ENCODE results near the gene SAXO2. TPM values are rescaled to one million over a fixed set of nuclear protein-coding genes. Genes with fewer than 3 reads are reported as not detected.
"Not testable (repeated sequence)": the region's sequence is repeated elsewhere in the genome, so short reads cannot be mapped to it uniquely, and the experiment has no call there.

Gene SAXO2
- total RNA-seq, 5 donors from 2014 or later (not counting 1 experiment from before 2014, with no cell fraction given): 0.56 to 19.6 (median 2.1) TPM

DNA sequence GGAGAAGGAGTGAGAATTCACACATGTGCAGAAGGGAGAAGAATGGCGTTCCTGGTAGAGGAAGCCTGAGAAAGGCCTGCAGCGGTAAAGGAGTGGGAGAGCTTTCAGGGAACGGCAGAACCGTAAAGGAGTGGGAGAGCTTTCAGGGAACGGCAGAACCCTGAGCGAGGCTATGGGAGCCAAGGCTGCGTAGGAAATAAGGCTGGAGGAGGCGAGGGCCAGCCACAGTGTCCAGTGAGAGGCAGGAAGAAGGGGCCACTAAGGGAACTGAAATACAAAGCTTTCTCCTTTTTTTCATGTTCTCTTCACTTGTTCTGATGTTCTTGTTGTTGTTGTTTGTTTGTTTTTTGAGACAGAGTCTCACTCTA is 45.1 kb downstream of the SAXO2 start:
- no peaks in the 10 kb centered on the region for H3K27me3 Mint-ChIP-seq
- peaks cover 0 to 2% of the 10 kb centered on the region in 2 experiments for H3K27me3 ChIP-seq (replicated peaks in 1 of 2; ENCODE audit: control insufficient read depth in 2 of 2, extremely low read depth in 1 of 2, insufficient read depth in 2 of 2, low read length in 1 of 2)
- H3K4me1 ChIP-seq (ENCODE audit: control insufficient read depth in 1 of 2, extremely low read depth in 1 of 2, insufficient read depth in 2 of 2, low read length in 2 of 2): peaks cover 0 to 4% of the 10 kb centered on the region in 2 experiments
- H3K4me3 ChIP-seq (ENCODE audit: control insufficient read depth in 1 of 2, extremely low read depth in 1 of 2, low read length in 1 of 2): no peak overlapping the region
- ChIA-PET CTCF (no interaction called here), POLR2A (no interaction called here)
- no peak overlapping the region for H3K27ac ChIP-seq (ENCODE audit: low read length)
- ATAC-seq (replicated peaks in 1 of 4) (no peak), DNase-seq (no peak)
- peaks cover 5% of the 10 kb centered on the region for H3K36me3 Mint-ChIP-seq
- H3K4me1 Mint-ChIP-seq: peaks cover 0 to 11% (median 10%) of the 10 kb centered on the region in 3 donors
- H3K4me3 Mint-ChIP-seq: no peak overlapping the region
- H3K36me3 ChIP-seq (ENCODE audit: control insufficient read depth in 2 of 2, extremely low read depth in 1 of 2, insufficient read depth in 1 of 2, low read length in 1 of 2): peaks cover 0 to 6% of the 10 kb centered on the region in 2 donors
- WGBS (ENCODE audit: insufficient coverage): 100% methylated on average over 2 of the region's 8 CpGs
- H3K9me3 ChIP-seq: no peaks in the 10 kb centered on the region
- H3K9me3 Mint-ChIP-seq: peaks cover 0 to 6% (median 6%) of the 10 kb centered on the region in 3 donors
- H3K27ac Mint-ChIP-seq: no peak overlapping the region

DNA sequence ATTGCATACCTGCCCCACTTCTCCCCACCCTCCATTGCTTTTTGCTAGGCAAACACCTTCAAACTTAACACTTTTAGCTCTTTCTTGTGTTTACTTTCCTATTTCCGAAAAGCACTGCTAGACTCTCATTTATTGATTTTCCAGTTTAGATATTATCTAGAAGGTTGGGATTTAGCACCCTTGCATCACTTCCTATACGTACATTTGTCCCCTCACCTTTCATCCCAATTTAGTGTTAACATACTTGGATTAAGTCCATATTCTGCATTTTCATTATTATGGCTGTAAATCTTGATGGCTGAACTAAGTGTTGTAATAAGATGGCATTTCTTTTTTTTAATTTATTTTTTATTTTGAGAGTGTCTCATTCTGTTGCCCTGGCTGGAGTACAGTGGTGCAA is 47.2 kb downstream of the SAXO2 start:
- DNase-seq (no peak), ATAC-seq (replicated peaks in 1 of 4) (no peak)
- no peak overlapping the region for H3K4me3 ChIP-seq (ENCODE audit: control insufficient read depth in 1 of 2, extremely low read depth in 1 of 2, low read length in 1 of 2)
- no peak overlapping the region for H3K27ac ChIP-seq (ENCODE audit: low read length)
- peaks cover 0 to 2% of the 10 kb centered on the region in 2 experiments for H3K27me3 ChIP-seq (replicated peaks in 1 of 2; ENCODE audit: control insufficient read depth in 2 of 2, extremely low read depth in 1 of 2, insufficient read depth in 2 of 2, low read length in 1 of 2)
- H3K27ac Mint-ChIP-seq: no peak overlapping the region
- H3K9me3 Mint-ChIP-seq: peaks cover 0 to 6% (median 6%) of the 10 kb centered on the region in 3 donors
- no peaks in the 10 kb centered on the region for H3K27me3 Mint-ChIP-seq
- H3K4me3 Mint-ChIP-seq: no peak overlapping the region
- H3K36me3 Mint-ChIP-seq: peaks cover 5% of the 10 kb centered on the region
- H3K4me1 Mint-ChIP-seq: peaks cover 0 to 6% (median 6%) of the 10 kb centered on the region in 3 donors
- POLR2A ChIA-PET: no interaction called here
- WGBS (ENCODE audit: insufficient coverage): no CpG with 5 or more reads among the region's 2 CpGs
- H3K36me3 ChIP-seq (ENCODE audit: control insufficient read depth in 2 of 2, extremely low read depth in 1 of 2, insufficient read depth in 1 of 2, low read length in 1 of 2): peaks cover 0 to 6% of the 10 kb centered on the region in 2 donors
- no peaks in the 10 kb centered on the region for H3K9me3 ChIP-seq
- H3K4me1 ChIP-seq (ENCODE audit: control insufficient read depth in 1 of 2, extremely low read depth in 1 of 2, insufficient read depth in 2 of 2, low read length in 2 of 2): peaks cover 0 to under 1% of the 10 kb centered on the region in 2 experiments
- CTCF ChIA-PET: interaction anchor here in 1 of 2 donors (0.8 kb wide), 1 partner anchor 27 kb away, joined by 4 read pairs; no protein-coding TSS in a partner anchor

- CTCF ChIA-PET; ATAC-seq (replicated peaks in 1 of 4); POLR2A ChIA-PET: not testable (repeated sequence)
Measured at GRCh38 chr15:82311321-82311720, 48.7 kb downstream of the SAXO2 start.

DNA sequence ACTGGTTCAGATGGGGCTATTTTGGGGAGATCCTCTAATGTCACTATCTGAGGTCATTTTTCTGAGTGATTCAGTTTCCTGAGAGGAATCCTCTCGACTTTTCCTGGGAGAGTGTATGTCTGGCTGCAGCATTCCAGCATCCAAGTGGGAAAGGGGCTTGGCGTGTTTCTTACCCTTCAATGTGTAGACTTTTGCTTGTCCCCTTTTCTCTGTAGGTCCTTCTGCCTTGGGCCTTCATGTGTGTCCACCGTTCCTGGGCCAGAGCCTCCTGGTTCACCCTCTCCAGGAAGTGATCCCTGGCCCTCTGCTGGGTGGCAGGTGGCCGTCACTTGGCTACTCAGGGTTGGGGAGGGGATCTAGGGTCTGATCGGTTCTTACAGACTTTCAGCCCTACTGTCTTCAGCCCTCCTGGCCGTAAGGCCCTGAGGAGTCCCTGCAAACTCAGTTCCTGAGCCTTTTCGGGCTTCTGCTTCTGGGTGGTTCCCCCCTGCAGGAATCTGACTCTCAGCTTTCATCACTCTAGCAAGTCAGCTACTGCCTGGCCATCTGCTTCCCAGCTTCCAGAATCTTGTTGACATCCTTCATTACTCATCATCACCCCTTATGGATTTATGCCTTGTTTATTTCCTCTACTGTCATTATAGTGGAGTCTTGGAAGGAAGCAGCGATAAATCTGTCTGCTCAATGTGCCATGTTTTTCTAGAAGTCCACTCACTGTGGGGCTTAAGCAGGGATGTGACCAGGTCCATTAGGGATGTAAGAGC is 50.1 kb downstream of the SAXO2 start:
- Mint-ChIP-seq H3K27ac (no peak overlapping the region), H3K4me1 (no peaks in the 10 kb centered on the region), H3K4me3 (no peak overlapping the region), H3K27me3 (no peaks in the 10 kb centered on the region), H3K9me3 (peaks cover 0 to 6% (median 6%) of the 10 kb centered on the region in 3 donors), H3K36me3 (peaks cover 5% of the 10 kb centered on the region)
- no peak for DNase-seq
- POLR2A ChIA-PET: no interaction called here
- ATAC-seq (replicated peaks in 1 of 4): no peak
- WGBS (ENCODE audit: insufficient coverage): 83% methylated on average over 4 of the region's 8 CpGs
- no peaks in the 10 kb centered on the region for H3K36me3 ChIP-seq (ENCODE audit: control insufficient read depth in 2 of 2, extremely low read depth in 1 of 2, insufficient read depth in 1 of 2, low read length in 1 of 2)
- no peaks in the 10 kb centered on the region for H3K9me3 ChIP-seq
- no peak overlapping the region for H3K27ac ChIP-seq (ENCODE audit: low read length)
- peaks cover 0 to 4% of the 10 kb centered on the region in 2 experiments for H3K27me3 ChIP-seq (replicated peaks in 1 of 2; ENCODE audit: control insufficient read depth in 2 of 2, extremely low read depth in 1 of 2, insufficient read depth in 2 of 2, low read length in 1 of 2)
- no peak overlapping the region for H3K4me3 ChIP-seq (ENCODE audit: control insufficient read depth in 1 of 2, extremely low read depth in 1 of 2, low read length in 1 of 2)
- H3K4me1 ChIP-seq (ENCODE audit: control insufficient read depth in 1 of 2, extremely low read depth in 1 of 2, insufficient read depth in 2 of 2, low read length in 2 of 2): no peaks in the 10 kb centered on the region
- CTCF ChIA-PET: no interaction called here

More at GRCh38 chr15:82311321-82311720, 48.7 kb downstream of the SAXO2 start:
- H3K27ac Mint-ChIP-seq; H3K27me3 Mint-ChIP-seq; H3K27me3 ChIP-seq (replicated peaks in 1 of 2; ENCODE audit: control insufficient read depth in 2 of 2, extremely low read depth in 1 of 2, insufficient read depth in 2 of 2, low read length in 1 of 2); H3K4me1 ChIP-seq (ENCODE audit: control insufficient read depth in 1 of 2, extremely low read depth in 1 of 2, insufficient read depth in 2 of 2, low read length in 2 of 2); H3K9me3 Mint-ChIP-seq; H3K4me3 Mint-ChIP-seq; H3K27ac ChIP-seq (ENCODE audit: low read length); H3K36me3 ChIP-seq (ENCODE audit: control insufficient read depth in 2 of 2, extremely low read depth in 1 of 2, insufficient read depth in 1 of 2, low read length in 1 of 2); H3K4me1 Mint-ChIP-seq; H3K9me3 ChIP-seq; H3K4me3 ChIP-seq (ENCODE audit: control insufficient read depth in 1 of 2, extremely low read depth in 1 of 2, low read length in 1 of 2); H3K36me3 Mint-ChIP-seq; DNase-seq: not testable (repeated sequence)
- no CpG with 5 or more reads among the region's 5 CpGs for WGBS (ENCODE audit: insufficient coverage)

DNA sequence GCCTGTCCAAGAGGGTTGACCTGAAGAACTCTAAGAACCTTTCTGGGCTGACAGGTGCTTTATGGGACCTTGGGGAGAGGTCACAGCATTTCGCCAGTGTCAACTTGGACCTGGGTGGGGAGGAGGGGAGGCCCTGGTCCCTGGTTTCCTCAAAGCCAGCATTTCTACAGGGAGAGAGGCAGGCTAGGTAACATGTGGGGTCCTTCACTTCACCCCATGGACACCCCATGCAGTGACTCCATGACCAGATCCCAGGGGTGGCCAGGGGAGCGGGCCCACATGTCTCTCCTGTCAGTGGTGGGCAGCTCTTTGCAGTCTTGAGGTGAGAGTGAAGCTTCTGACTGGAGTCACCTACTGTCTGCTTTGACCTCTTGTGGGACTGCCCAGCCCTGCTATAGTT is 50.8 kb downstream of the SAXO2 start:
- ATAC-seq (replicated peaks in 1 of 4) (no peak), DNase-seq (no peak)
- Histone ChIP-seq H3K27ac (ENCODE audit: low read length) (no peak overlapping the region), H3K27me3 (replicated peaks in 1 of 2; ENCODE audit: control insufficient read depth in 2 of 2, extremely low read depth in 1 of 2, insufficient read depth in 2 of 2, low read length in 1 of 2) (peaks cover 0 to 4% of the 10 kb centered on the region in 2 experiments), H3K9me3 (no peaks in the 10 kb centered on the region), H3K4me3 (ENCODE audit: control insufficient read depth in 1 of 2, extremely low read depth in 1 of 2, low read length in 1 of 2) (no peak overlapping the region), H3K36me3 (ENCODE audit: control insufficient read depth in 2 of 2, extremely low read depth in 1 of 2, insufficient read depth in 1 of 2, low read length in 1 of 2) (no peaks in the 10 kb centered on the region), H3K4me1 (ENCODE audit: control insufficient read depth in 1 of 2, extremely low read depth in 1 of 2, insufficient read depth in 2 of 2, low read length in 2 of 2) (no peaks in the 10 kb centered on the region)
- Mint-ChIP-seq H3K9me3 (peaks cover 0 to 6% (median 6%) of the 10 kb centered on the region in 3 donors), H3K27me3 (no peaks in the 10 kb centered on the region), H3K4me1 (no peaks in the 10 kb centered on the region), H3K27ac (no peak overlapping the region), H3K36me3 (peaks cover 5% of the 10 kb centered on the region), H3K4me3 (no peak overlapping the region)
- no CpG with 5 or more reads among the region's 2 CpGs for WGBS (ENCODE audit: insufficient coverage)
- POLR2A ChIA-PET: no interaction called here
- CTCF ChIA-PET: no interaction called here

- H3K4me3 ChIP-seq (ENCODE audit: control insufficient read depth in 1 of 2, extremely low read depth in 1 of 2, low read length in 1 of 2); H3K27ac Mint-ChIP-seq; H3K9me3 Mint-ChIP-seq; CTCF ChIA-PET; DNase-seq; H3K27me3 ChIP-seq (replicated peaks in 1 of 2; ENCODE audit: control insufficient read depth in 2 of 2, extremely low read depth in 1 of 2, insufficient read depth in 2 of 2, low read length in 1 of 2); ATAC-seq (replicated peaks in 1 of 4); H3K27ac ChIP-seq (ENCODE audit: low read length); H3K27me3 Mint-ChIP-seq; H3K36me3 ChIP-seq (ENCODE audit: control insufficient read depth in 2 of 2, extremely low read depth in 1 of 2, insufficient read depth in 1 of 2, low read length in 1 of 2); H3K9me3 ChIP-seq; H3K4me1 ChIP-seq (ENCODE audit: control insufficient read depth in 1 of 2, extremely low read depth in 1 of 2, insufficient read depth in 2 of 2, low read length in 2 of 2); POLR2A ChIA-PET; H3K4me1 Mint-ChIP-seq; H3K4me3 Mint-ChIP-seq; H3K36me3 Mint-ChIP-seq: not testable (repeated sequence)
- WGBS (ENCODE audit: insufficient coverage): 86% methylated on average over 18 of the region's 21 CpGs
Measured at GRCh38 chr15:82313951-82314768, 51.5 kb downstream of the SAXO2 start.
